H1 (cell line): ENCODE measurements around the gene ZNF775. TPM values are rescaled to one million over a fixed set of nuclear protein-coding genes. Genes with fewer than 3 reads are reported as not detected.
A peak's percentile ranks its signal among the peaks of the same experiment; 100 is the strongest.

Experiments
- CTCF ChIA-PET: fragments of 300-600 bp; sonication (Branson Sonifier 250); formaldehyde crosslinking; loops from one replicate; lab custom pipeline; 2021; ENCODE audit not compliant: partially characterized antibody; lab: Charles Lee
- POLR2A ChIA-PET: fragments of 300-600 bp; sonication (Branson Sonifier 250); formaldehyde crosslinking; loops from one replicate; lab custom pipeline; 2021; ENCODE audit warnings: inconsistent platforms; ENCODE audit not compliant: partially characterized antibody; lab: Charles Lee
- DNase-seq, 2 experiments: peaks; one replicate each; pipeline versions ENCODE4 v3.0.0 to v3.0.0-alpha.2; 2010 to 2022; ENCODE audit warnings: low spot score in 2 of 2, low read depth in 1 of 2, mixed read lengths in 1 of 2
- FAIRE-seq: peaks from 2 replicates; lab custom pipeline; 2011; peaks lifted over from hg19 to GRCh38; lab: Jason Lieb, UNC
- H2AFZ ChIP-seq: 2 replicates; pipeline ENCODE4 v1.8.1; 2012; ENCODE audit warnings: low read length, inconsistent platforms
- H2AK5ac ChIP-seq: 2 replicates; pipeline ENCODE4 v1.6.1; 2013; ENCODE audit warnings: low read depth, low read length
- H2BK120ac ChIP-seq: replicated peaks from 2 replicates; pipeline ENCODE3; 2013; ENCODE audit warnings: low read depth, low read length, inconsistent platforms
- H2BK12ac ChIP-seq: 2 replicates; pipeline ENCODE4 v1.6.1; 2013; ENCODE audit warnings: low read depth, low read length
- H2BK15ac ChIP-seq: 2 replicates; pipeline ENCODE4 v1.6.1; 2013; ENCODE audit warnings: low read length
- H2BK20ac ChIP-seq: 2 replicates; pipeline ENCODE4 v1.6.1; 2013; ENCODE audit warnings: low read length
- H2BK5ac ChIP-seq: 2 replicates; pipeline ENCODE4 v1.6.1; 2013; ENCODE audit warnings: low read depth, low read length
- H3K14ac ChIP-seq: 2 replicates; pipeline ENCODE4 v1.6.1; 2013; ENCODE audit warnings: inconsistent platforms; ENCODE audit not compliant: insufficient read length
- H3K18ac ChIP-seq: 2 replicates; pipeline ENCODE4 v1.6.1; 2013; ENCODE audit warnings: low read length; ENCODE audit errors: extremely low read depth
- H3K23ac ChIP-seq: 2 replicates; pipeline ENCODE4 v1.6.1; 2013; ENCODE audit warnings: inconsistent platforms; ENCODE audit not compliant: insufficient read length
- H3K23me2 ChIP-seq: 2 replicates; pipeline ENCODE4 v1.6.1; 2013; ENCODE audit warnings: low read depth, low read length
- H3K27ac ChIP-seq: 2 replicates; pipeline ENCODE4 v1.6.1; 2011; ENCODE audit warnings: low read depth, low read length, inconsistent platforms
- H3K27me3 ChIP-seq, 4 experiments: replicated peaks in 1 of 4; 1 replicate in 1 of 4; 2 replicates in 3 of 4; pipeline versions ENCODE4 v1.6.1 to v1.8.1; 2011 to 2013; ENCODE audit warnings: low read length in 3 of 4, mild to moderate bottlenecking in 3 of 4, inconsistent platforms in 2 of 4, mixed read lengths in 2 of 4, moderate library complexity in 1 of 4; ENCODE audit not compliant: control insufficient read depth in 3 of 4, insufficient read depth in 3 of 4; ENCODE audit errors: extremely low read depth in 1 of 4
- H3K36me3 ChIP-seq, 4 experiments: 2 replicates each; pipeline versions ENCODE4 v1.6.1 to v1.8.1; 2011 to 2013; ENCODE audit warnings: mild to moderate bottlenecking in 4 of 4, low read length in 3 of 4, moderate library complexity in 2 of 4, control low read depth in 1 of 4, inconsistent platforms in 1 of 4; ENCODE audit not compliant: insufficient read depth in 4 of 4, control insufficient read depth in 2 of 4
- H3K4ac ChIP-seq: replicated peaks from 2 replicates; pipeline ENCODE3; 2013; ENCODE audit warnings: low read length, low read depth, mixed read lengths, inconsistent platforms; ENCODE audit not compliant: insufficient read length
- H3K4me1 ChIP-seq, 4 experiments: replicated peaks in 1 of 4; 1 replicate in 1 of 4; 2 replicates in 3 of 4; pipeline versions ENCODE4 v1.6.1 to v1.8.1; 2011 to 2013; ENCODE audit warnings: low read length in 3 of 4, inconsistent platforms in 2 of 4, mixed read lengths in 1 of 4; ENCODE audit not compliant: insufficient read depth in 4 of 4, control insufficient read depth in 3 of 4
- H3K4me2 ChIP-seq, 2 experiments: 2 replicates each; pipeline versions ENCODE4 v1.6.1 to v1.8.1; 2011 to 2013; ENCODE audit warnings: low read depth in 2 of 2, low read length in 2 of 2, control low read depth in 1 of 2, inconsistent platforms in 1 of 2, mild to moderate bottlenecking in 1 of 2; ENCODE audit not compliant: insufficient read depth in 1 of 2
- H3K4me3 ChIP-seq, 4 experiments: fragments of 200-600, 300-600 bp in 1 of 4; sonication (generic), shearing (Covaris generic), sonication (Bioruptor Twin) in 1 of 4; 2 replicates each; pipeline versions ENCODE4 v1.5.1 to v1.8.1; 2011 to 2016; ENCODE audit warnings: low read length in 4 of 4, low read depth in 3 of 4, control low read depth in 2 of 4, inconsistent platforms in 2 of 4, mild to moderate bottlenecking in 2 of 4, mixed read lengths in 1 of 4, moderate library complexity in 1 of 4; ENCODE audit not compliant: insufficient read depth in 2 of 4; ENCODE audit errors: extremely low read depth in 1 of 4
- H3K56ac ChIP-seq: replicated peaks from 2 replicates; pipeline ENCODE3; 2013; ENCODE audit warnings: low read depth, mild to moderate bottlenecking, mixed read lengths, low read length, inconsistent platforms; ENCODE audit not compliant: insufficient read length
- H3K79me1 ChIP-seq: 2 replicates; pipeline ENCODE4 v1.6.1; 2013; ENCODE audit warnings: low read depth, low read length, control low read depth
- H3K79me2 ChIP-seq, 2 experiments: 2 replicates each; pipeline versions ENCODE4 v1.6.1 to v1.8.1; 2012 to 2013; ENCODE audit warnings: low read length in 2 of 2, mild to moderate bottlenecking in 2 of 2, inconsistent platforms in 1 of 2; ENCODE audit not compliant: insufficient read depth in 2 of 2, control insufficient read depth in 1 of 2
- H3K9ac ChIP-seq, 4 experiments: replicated peaks in 1 of 4; 1 replicate in 1 of 4; 2 replicates in 3 of 4; pipeline versions ENCODE4 v1.6.1 to v1.8.1; 2011 to 2013; ENCODE audit warnings: low read depth in 3 of 4, low read length in 3 of 4, control low read depth in 2 of 4, mild to moderate bottlenecking in 2 of 4, moderate library complexity in 2 of 4, inconsistent platforms in 1 of 4; ENCODE audit errors: extremely low read depth in 1 of 4
- H3K9me3 ChIP-seq, 2 experiments: 2 replicates each; pipeline versions ENCODE4 v1.6.1 to v1.8.1; 2012 to 2013; ENCODE audit warnings: mild to moderate bottlenecking in 2 of 2, moderate library complexity in 2 of 2, control low read depth in 1 of 2, inconsistent platforms in 1 of 2, low read depth in 1 of 2, low read length in 1 of 2, mixed read lengths in 1 of 2; ENCODE audit not compliant: insufficient read depth in 2 of 2
- H4K20me1 ChIP-seq, 2 experiments: replicated peaks in 1 of 2; 2 replicates each; pipeline versions ENCODE3 to v1.8.1; 2011 to 2013; ENCODE audit warnings: inconsistent platforms in 2 of 2, low read length in 2 of 2, mild to moderate bottlenecking in 1 of 2; ENCODE audit not compliant: insufficient read depth in 2 of 2, control insufficient read depth in 1 of 2
- H4K5ac ChIP-seq: 2 replicates; pipeline ENCODE4 v1.6.1; 2013; ENCODE audit warnings: low read length, low read depth, mixed read lengths, inconsistent platforms; ENCODE audit not compliant: insufficient read length
- H4K8ac ChIP-seq: 2 replicates; pipeline ENCODE4 v1.8.0; 2013; ENCODE audit warnings: mild to moderate bottlenecking, moderate library complexity, low read length, inconsistent platforms; ENCODE audit not compliant: insufficient read depth; ENCODE audit errors: extremely low read depth
- H4K91ac ChIP-seq: replicated peaks from 2 replicates; pipeline ENCODE3; 2013; ENCODE audit warnings: low read length, mixed read lengths, inconsistent platforms; ENCODE audit not compliant: insufficient read length
- CBX5 ChIP-seq: fragments of 300-800, 300-1000 bp; sonication (generic); IDR thresholded peaks from 2 replicates; pipeline ENCODE4 v1.7.1; 2016; ENCODE audit warnings: antibody characterized with exemption, low read length, low read depth
- CREB1 ChIP-seq: IDR thresholded peaks from 2 replicates; pipeline ENCODE4 v1.6.1; 2012; ENCODE audit warnings: inconsistent platforms
- EZH2 ChIP-seq: fragments of 200-600 bp; sonication (generic); IDR thresholded peaks from 2 replicates; pipeline ENCODE4 v1.7.1; 2012; ENCODE audit warnings: low read depth, mild to moderate bottlenecking, moderate library complexity, low read length, inconsistent platforms; ENCODE audit not compliant: severe bottlenecking
- GABPA ChIP-seq: IDR thresholded peaks from 2 replicates; pipeline ENCODE4 v1.6.1; 2011; ENCODE audit warnings: mild to moderate bottlenecking, low read length, moderate library complexity, borderline replicate concordance; ENCODE audit not compliant: insufficient read depth
- MAFK ChIP-seq: IDR thresholded peaks from 2 replicates; pipeline ENCODE4 v1.6.1; 2012; ENCODE audit warnings: low read depth, mild to moderate bottlenecking, improper control_type of control experiment, low read length
- NANOG ChIP-seq: IDR thresholded peaks from 2 replicates; pipeline ENCODE4 v1.6.1; 2011; ENCODE audit warnings: low read length, low read depth, mild to moderate bottlenecking, inconsistent platforms; ENCODE audit not compliant: insufficient read depth, poor library complexity, severe bottlenecking
- POU5F1 ChIP-seq: IDR thresholded peaks from 2 replicates; pipeline ENCODE4 v1.6.1; 2011; ENCODE audit warnings: low read depth, mild to moderate bottlenecking, low read length, moderate library complexity
- RFX5 ChIP-seq: IDR thresholded peaks from 2 replicates; pipeline ENCODE4 v1.6.1; 2011; ENCODE audit warnings: low read depth, low read length, improper control_type of control experiment, borderline replicate concordance
- RNF2 ChIP-seq: fragments of 200-900, 300-1000 bp; sonication (generic); IDR thresholded peaks from 2 replicates; pipeline ENCODE4 v1.7.1; 2016; ENCODE audit warnings: borderline replicate concordance, low read depth, mild to moderate bottlenecking, antibody characterized with exemption, low read length; ENCODE audit not compliant: poor library complexity, severe bottlenecking; ENCODE audit errors: missing control alignments
- SAP30 ChIP-seq: fragments of 300-600 bp; sonication (generic); IDR thresholded peaks from 2 replicates; pipeline ENCODE4 v1.7.1; 2012; ENCODE audit warnings: low read length, moderate library complexity, mild to moderate bottlenecking, inconsistent platforms; ENCODE audit not compliant: insufficient read depth, insufficient replicate concordance
- SP2 ChIP-seq: IDR thresholded peaks from 2 replicates; pipeline ENCODE4 v1.6.1; 2012; ENCODE audit warnings: mild to moderate bottlenecking, low read length, inconsistent platforms
- SP4 ChIP-seq: IDR thresholded peaks from 2 replicates; pipeline ENCODE4 v1.6.1; 2012; ENCODE audit warnings: low read length, inconsistent platforms
- TCF12 ChIP-seq: IDR thresholded peaks from 2 replicates; pipeline ENCODE4 v1.6.1; 2011; ENCODE audit warnings: low read depth, mild to moderate bottlenecking, low read length
- YY1 ChIP-seq: IDR thresholded peaks from 2 replicates; pipeline ENCODE4 v1.6.1; 2011; ENCODE audit warnings: low read depth, mild to moderate bottlenecking, low read length
- WGBS, 2 experiments: shearing (Covaris generic) in 1 of 2; methylation state at CpG; one replicate each; pipeline versions ENCODE4 v1.1.6 to v1.1.7; 2013 to 2015; ENCODE audit warnings: low lambda C conversion rate in 2 of 2, mixed read lengths in 2 of 2, inconsistent platforms in 1 of 2, low coverage in 1 of 2, missing lambda C conversion rate in 1 of 2; ENCODE audit not compliant: insufficient replicate concordance in 2 of 2, insufficient coverage in 1 of 2, insufficient read length in 1 of 2; ENCODE audit errors: extremely low coverage in 1 of 2, missing lambda C conversion rate in 1 of 2; 5-methylcytosine and 5-hydroxymethylcytosine counted together
- polyA plus RNA-seq, 7 experiments: library from polyadenylated mRNA; depleted of rRNA in 3 of 7; stranded (reverse) in 5 of 7; unstranded in 2 of 7; fragments of >200 nt in 5 of 7; fragments of 200-250 nt in 2 of 7; gene quantifications; 1 replicate in 5 of 7; 2 replicates in 1 of 7; 4 replicates in 1 of 7; pipeline versions ENCODE4 v1.2.1 to v1.2.3, GENCODE V29; 2011 to 2013; ENCODE audit warnings: missing spikeins in 2 of 7, mixed read lengths in 2 of 7
- total RNA-seq: library from RNA; stranded (reverse); fragmentation: NEBNext Ultra II Directional; extraction: Animal tissue kit (Norgen Biotek cat#: 25700); gene quantifications from 2 replicates; pipeline ENCODE4 v1.2.1, GENCODE V29; 2021

Gene ZNF775
- total and polyA plus RNA-seq, 2 of the 8 experiments (the other 6 are each of a cell fraction or from before 2014, with no cell fraction given): 13.6 to 21.5 TPM

DNA sequence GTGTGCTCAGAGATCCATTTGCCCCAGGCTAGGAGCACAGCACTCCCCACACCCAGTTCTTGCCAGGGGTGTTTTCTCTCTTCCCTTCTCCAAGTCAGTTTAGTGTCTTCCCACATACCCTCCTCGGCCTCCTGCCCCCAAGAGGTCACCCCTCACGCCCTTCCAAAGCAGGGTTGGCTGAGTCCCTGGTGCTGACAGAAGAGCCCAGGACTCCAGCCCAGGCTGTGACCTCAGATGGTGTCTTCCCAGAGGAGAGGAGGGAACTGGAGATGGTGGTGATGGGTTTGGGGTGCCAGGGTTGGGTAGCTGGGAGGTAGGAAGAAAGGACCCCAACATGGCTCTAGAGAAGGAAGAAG lies 19.8 kb downstream of the ZNF775 start:
- Histone ChIP-seq H3K36me3 (peaks cover 6 to 35% (median 15%) of the 10 kb centered on the region in 4 experiments; a peak in 6 of 8 replicates), H3K9me3 (no peaks in the 10 kb centered on the region), H2BK5ac (peak overlapping the region; percentile 97), H4K20me1 (no peaks in the 10 kb centered on the region), H3K14ac (no peak overlapping the region), H4K91ac (peak overlapping the region; percentile 59), H3K56ac (no peak overlapping the region), H3K23ac (no peak overlapping the region), H2BK20ac (no peak overlapping the region), H3K9ac (no peak overlapping the region), H4K8ac (no peak overlapping the region), H3K4me3 (no peak overlapping the region), H3K23me2 (no peaks in the 10 kb centered on the region; the same call in 1 of the 2 replicates), H2BK15ac (0 out of 2 replicates have a peak overlapping the region, but pooled peaks have one; percentile 10), H3K4me1 (peaks cover 26 to 53% (median 43%) of the 10 kb centered on the region in 4 experiments), H3K27me3 (no peaks in the 10 kb centered on the region), H3K79me2 (peaks cover 0 to 18% of the 10 kb centered on the region in 2 experiments; a peak in 2 of 4 replicates), H2AFZ (no peak overlapping the region), H3K18ac (peak overlapping the region; percentile 71; the same call in 1 of the 2 replicates), H2BK12ac (peak overlapping the region; percentile 53; the same call in 1 of the 2 replicates), H3K79me1 (no peaks in the 10 kb centered on the region), H3K4me2 (no peak overlapping the region), H2AK5ac (no peak overlapping the region; the same call in 1 of the 2 replicates), H4K5ac (no peak overlapping the region), H3K4ac (no peak overlapping the region), H2BK120ac (peak overlapping the region; percentile 35), H3K27ac (peak overlapping the region; percentile 90; the same call in 1 of the 2 replicates)
- WGBS, 2 experiments: 100% methylated on average over 2 of the region's 2 CpGs; no CpG with 5 or more reads in 1 of the 2 experiments
- ChIA-PET CTCF (interaction anchor here (0.8 to 2.2 kb wide), 5 partner anchors 10 to 50 kb away, joined by 3 to 6 read pairs (median 4); no protein-coding TSS in a partner anchor), POLR2A (interaction anchor here (1.2 to 13.9 kb wide), 5 partner anchors 9 to 70 kb away, joined by 3 to 230 read pairs (median 164); partner anchors contain the start of gene REPIN1)
- DNase-seq (no peak), FAIRE-seq (no peak)
- TF ChIP-seq EZH2 (no peak), SP2 (no peak), NANOG (no peak), SAP30 (no peak), CREB1 (no peak), POU5F1 (no peak), SP4 (no peak), YY1 (no peak), RFX5 (no peak), CBX5 (no peak), MAFK (no peak), RNF2 (no peak), TCF12 (no peak), GABPA (no peak)
